GM19240 (cell line): ENCODE results near the gene EPN1.

Experiments used
- DNase-seq: peaks from one replicate; pipeline ENCODE4 v3.0.0; 2011; ENCODE audit warnings: low spot score; ENCODE audit not compliant: insufficient read length

The EPN1 gene

DNA sequence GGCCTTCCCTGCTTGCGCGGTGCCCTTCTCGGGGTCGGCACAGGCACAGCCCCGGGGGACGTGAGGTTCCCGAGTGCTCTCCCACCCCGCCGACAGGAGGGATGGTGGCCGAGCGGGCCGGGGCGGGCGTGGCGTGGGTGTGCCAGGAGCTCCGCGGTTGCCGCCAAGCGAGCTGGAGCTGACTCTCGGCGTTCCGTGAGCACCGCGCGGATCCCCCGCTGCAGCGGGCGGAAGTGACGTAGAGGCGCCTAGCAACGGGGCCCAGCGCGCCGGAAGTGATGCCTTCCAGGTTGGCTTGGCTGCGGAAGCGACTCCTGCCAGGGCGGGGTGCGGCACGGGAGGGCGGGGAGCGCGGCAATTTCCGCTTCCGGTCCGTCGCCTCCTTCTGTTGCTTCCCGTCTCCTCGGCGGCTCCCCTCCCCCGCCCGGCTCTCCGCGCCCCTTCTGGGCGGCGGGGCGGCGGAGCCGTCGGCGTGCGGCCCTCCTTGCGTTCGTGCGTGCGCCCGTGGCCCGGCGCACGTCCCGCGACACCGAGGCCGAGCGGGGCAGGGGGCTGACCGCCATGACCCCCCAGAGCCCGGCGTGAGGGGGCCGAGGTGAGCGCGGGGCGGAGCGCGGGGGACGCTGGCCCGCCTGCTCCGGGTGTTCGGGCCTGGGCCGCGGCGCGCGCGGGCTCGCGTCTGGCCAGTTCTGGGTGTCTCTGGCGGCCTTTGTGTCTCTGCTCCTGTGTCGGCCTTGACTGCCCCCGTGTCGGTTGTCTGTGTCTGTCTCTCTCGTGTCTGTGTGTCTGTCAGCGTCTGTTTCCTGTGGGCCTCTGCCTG is at the start of gene EPN1:
EPN1 (plus strand) TSS at position 386 of the 820 bp plus-strand sequence. CDS start 3,402 bp downstream, outside the sequence.
- peak; percentile 99 for DNase-seq

DNA sequence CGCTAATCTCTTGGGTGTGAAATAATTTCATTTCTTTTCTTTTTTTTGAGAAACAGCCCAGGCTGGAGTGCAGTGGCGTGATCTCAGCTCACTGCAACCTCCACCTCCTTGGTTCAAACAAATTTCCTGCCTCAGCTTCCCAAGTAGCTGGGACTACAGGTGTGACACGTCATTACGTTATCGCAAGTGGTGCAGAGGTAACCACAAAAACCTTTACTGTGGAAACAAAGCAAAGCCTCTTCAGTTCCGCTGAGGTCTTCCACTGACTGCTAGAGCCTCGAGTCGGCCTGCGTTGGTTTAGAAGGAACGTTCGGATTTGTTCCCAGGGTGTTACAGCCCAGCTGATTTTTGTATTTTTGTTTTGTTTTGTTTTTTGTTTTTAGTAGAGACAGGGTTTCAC is 48.7 kb upstream of the EPN1 start:
- no peak for DNase-seq

DNA sequence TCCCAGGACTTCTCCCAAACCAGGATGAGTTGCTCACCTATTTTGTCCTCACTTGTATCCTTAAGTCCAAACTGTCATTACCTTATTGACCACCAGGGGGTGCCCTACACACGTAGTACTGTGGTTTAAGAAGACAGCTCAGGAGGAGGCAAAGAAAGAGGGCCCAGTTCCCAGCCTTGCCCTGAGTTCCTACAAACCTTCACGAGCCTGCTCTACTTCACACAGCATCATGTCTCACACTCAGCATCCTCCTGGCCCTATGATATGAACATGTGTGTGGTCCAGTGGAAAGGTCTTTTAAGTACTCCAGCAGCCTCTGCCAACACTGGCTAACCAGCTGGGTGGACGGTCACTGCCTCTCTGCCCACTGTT is 42.6 kb upstream of the EPN1 start:
- no peak for DNase-seq

DNA sequence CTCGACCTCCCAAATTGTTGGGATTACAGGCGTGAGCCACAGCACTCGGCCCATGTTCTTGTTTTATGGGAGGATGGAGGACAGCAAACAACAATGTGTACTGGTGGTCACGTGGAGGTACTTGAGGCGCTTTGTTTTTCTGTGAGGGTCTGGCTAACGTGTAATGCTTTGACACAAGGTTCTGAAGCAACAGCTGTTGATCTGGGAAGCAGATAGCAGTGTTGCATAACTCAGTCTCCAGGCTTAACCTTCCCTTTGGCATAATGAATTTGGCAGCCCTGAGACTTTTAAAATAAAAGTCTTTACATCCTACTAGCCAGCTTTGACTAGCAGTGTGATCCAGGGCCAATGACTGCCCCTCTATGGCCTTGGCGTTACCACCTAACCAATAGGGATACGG is 41.2 kb upstream of the EPN1 start:
- no peak for DNase-seq

GRCh38 chr19:55635334-55635717 is 39.7 kb upstream of the EPN1 start:
- DNase-seq = no peak

DNA sequence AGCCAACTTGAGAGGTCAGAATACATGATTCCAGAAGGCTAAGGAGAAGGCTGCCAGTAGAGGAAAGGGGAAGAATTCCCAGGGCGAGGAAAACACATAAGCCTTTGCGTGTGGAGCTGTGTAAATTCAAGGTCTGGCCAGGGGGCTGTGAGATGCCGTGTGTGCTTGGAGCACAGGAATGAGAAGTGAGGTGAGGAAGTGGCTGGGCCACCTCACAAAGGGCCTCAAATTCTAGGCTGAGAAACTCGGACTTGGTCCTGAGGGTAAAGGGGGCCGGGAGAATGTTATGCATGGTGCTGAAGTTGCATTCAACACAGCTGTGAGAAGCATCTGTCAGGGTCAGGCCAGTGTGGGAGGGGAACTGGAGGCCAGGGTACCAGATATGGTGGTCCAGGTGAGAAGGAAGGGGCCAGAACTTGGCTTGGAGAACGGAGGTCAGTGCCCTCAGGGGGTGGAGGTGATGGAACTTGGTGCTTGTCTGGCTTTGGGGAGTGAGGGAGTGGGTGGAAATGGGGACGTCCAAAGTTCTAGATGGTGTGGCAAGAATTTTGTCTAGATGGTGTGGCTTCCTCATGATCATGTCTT is 39.1 kb upstream of the EPN1 start:
- DNase-seq = no peak

GRCh38 chr19:55636723-55637122 is 38.3 kb upstream of the EPN1 start:
- DNase-seq = no peak

GRCh38 chr19:55637534-55637933 is 37.5 kb upstream of the EPN1 start:
- no peak for DNase-seq

- DNase-seq = no peak
Measured at GRCh38 chr19:55638864-55639359, 36.1 kb upstream of the EPN1 start.

- DNase-seq = no peak
Measured at GRCh38 chr19:55640043-55640576, 34.9 kb upstream of the EPN1 start.

- no peak for DNase-seq
Measured at GRCh38 chr19:55640577-55641425, 34.2 kb upstream of the EPN1 start, which contains the start of gene ZNF580. TSS of gene ZNF580 (plus strand) at chr19:55641002. CDS start at chr19:55642509, 1,507 bp downstream.

DNA sequence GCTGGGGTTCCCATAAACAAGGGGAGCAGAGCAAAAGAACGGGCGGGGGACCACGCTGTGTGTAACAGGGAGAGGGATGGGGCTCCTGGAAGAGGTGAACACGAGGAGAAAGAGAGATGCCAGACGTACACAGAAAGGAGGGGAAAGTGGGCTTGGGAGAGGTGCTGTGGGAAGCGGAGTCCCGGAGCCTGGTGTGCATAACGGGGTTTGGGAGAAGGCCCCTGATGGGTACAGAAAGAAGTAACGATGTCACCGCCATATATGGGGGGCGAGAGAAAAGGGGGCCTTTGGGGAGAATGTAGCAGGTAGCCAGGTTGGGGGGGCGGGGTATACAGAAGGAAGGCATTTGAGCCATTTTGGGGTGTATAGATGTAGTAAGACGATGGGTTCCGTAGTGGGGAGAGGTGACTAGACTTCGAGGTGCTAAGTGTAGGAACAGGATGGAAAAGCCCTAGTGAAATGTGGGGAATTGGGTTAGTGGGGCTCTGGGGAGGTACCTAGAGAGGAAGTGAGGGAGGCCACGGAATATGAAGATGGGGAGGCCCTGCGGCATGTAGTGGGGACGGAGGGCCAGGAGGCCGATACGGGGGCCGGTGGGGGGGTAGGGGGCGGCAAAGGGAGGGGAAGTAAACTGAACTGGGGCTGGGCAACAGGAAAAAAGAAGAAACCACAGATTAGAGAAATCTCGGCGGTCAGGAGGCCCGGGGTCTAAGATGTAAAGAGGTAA is 33.4 kb upstream of the EPN1 start:
- no peak for DNase-seq

DNA sequence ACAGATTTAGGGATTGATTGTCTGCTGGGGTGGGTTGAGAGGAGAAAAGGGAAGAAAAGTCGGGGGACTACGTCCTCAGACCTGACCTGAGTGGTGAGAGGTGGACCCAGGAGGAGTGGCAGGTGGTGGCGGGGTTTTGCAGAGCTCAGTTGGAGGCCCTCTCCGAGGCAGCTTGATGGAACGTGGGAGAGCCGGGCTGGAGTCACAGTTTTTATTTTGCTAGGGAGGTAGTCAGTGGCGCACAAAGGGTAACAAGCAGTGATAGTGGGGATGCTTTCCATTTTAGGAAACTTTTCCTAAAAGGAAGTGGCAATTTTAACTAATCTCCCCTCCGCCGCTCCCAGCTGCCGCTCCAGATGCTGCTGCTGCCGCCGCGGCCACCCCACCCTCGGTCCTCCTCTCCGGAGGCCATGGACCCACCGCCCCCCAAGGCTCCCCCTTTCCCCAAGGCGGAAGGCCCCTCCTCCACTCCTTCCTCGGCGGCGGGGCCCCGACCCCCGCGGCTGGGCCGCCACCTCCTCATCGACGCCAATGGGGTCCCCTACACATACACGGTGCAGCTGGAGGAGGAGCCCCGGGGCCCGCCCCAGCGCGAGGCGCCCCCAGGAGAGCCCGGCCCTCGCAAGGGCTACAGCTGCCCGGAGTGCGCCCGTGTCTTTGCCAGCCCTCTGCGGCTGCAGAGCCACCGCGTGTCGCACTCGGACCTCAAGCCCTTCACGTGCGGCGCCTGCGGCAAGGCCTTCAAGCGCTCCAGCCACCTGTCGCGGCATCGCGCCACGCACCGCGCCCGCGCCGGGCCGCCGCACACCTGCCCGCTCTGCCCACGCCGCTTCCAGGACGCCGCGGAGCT is 32.6 kb upstream of the EPN1 start:
- no peak for DNase-seq

DNA sequence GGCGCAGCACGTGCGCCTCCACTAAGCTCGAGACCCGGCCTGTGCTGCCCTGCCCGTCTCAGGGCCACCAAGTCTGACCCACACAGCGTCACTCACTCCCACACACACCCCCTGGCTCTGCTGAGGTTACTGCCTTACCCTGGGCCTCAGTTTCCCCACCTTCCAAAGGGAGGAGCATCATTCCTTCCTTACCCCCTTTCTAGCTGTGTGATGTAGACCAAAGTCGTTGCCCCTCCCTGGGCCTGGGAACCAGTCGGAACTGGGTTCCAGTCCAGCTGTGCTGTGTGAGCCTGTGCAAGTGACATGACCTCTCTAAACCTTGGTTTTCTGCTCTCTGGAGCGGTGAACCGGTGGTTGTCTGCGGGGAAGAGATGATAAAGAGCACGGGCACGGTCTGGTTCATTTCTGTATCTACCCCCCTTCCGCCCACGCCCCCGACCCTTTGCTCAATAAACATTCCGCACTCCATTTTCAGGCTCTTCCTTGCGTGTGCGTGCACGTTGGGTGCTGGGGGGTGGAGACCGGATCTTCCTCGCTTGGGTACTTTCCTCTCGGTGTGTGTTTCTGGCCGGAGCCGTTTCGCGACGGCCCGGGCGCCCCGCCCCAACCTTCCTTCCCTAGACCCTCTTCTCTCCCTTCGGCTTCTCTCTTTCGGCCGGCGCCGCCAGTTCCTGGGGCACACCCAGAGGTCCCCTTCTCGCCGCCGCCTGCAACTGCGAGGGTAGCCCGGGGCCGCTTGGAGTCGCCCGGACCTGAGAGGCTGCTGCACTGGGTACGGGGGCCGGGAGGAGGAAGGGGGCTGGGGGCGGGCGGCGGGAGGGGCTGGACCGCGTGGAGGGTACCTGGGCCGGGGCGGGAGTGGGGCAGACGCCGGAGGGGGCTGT is 31.8 kb upstream of the EPN1 start, which contains the start of gene ZNF581:
ZNF581 (plus strand) TSS at position 647 of the 884 bp plus-strand sequence. CDS start 923 bp downstream, outside the sequence.
- peak; percentile 82 for DNase-seq

DNA sequence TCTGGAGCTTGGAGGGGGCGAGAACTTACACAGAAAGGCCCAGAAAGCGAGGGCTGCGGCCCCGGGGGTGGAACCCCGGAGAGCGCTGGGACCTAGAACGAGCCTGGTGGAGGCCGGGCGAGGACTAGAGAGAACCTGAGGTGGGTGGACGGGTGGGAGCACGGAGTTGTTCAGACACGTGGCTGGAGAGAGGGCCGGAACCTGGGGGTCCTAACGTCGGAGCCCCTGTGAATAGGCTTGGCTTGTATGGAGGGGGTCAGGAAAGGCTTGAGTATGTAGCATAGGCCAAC is 31.2 kb upstream of the EPN1 start:
- no peak for DNase-seq

GRCh38 chr19:55644191-55644833 is 30.7 kb upstream of the EPN1 start:
- DNase-seq = no peak

DNA sequence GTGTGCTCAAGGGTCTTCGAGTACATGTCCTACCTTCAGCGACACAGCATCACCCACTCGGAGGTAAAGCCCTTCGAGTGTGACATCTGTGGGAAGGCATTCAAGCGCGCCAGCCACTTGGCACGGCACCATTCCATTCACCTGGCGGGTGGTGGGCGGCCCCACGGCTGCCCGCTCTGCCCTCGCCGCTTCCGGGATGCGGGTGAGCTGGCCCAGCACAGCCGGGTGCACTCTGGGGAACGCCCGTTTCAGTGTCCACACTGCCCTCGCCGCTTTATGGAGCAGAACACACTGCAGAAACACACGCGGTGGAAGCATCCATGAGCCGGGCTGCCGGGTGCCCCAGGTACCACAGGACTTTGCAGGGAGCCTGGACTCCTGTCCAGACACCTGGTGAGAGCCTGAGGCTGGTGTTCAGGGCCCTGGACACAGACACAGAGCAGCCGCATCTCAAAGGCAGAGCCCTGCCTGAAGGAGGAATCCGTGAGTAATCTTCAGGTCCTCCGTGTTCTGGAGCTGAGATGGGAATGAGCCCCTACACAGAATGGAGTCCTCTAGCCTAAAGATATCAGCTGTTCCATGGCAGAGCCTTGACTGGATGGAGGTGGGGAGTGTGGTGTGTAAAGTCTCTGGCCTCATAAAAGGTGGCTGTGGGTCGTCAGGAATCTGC is 30.0 kb upstream of the EPN1 start:
- no peak for DNase-seq

DNA sequence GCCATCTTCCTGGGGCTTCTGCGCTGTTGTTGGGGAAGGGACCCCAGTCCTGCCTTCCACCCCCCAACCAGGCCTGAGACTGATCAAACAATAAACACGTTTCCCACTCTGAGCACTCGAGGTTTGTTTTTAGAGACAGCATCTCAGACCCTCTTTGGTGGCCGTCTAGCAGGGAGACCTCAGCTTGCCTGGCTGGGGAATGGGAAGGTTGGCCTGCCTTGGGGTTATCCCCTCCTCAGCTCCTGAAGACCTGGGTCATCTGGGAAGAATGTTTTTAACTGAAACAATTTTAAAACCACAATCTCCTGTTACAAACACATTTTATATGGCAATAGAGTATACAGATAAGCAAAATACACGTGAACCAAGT is 29.5 kb upstream of the EPN1 start:
- DNase-seq = no peak
